Endometrial microvascular endothelial cells (primary cell): ENCODE results near the gene C2orf76. TPM values are rescaled to one million over a fixed set of nuclear protein-coding genes. Genes with fewer than 3 reads are reported as not detected.

Experiments
- in situ Hi-C: cut with HindIII; loops from 2 replicates; pipeline ENCODE4 v1.10.0; 2017; ENCODE audit warnings: low sequenced_read_pairs, low pct_unique_long_range_greater_than_20kb; ENCODE audit errors: inconsistent ontology term
- total RNA-seq: library from RNA; depleted of rRNA; stranded (reverse); fragments of >200 nt; gene quantifications from one replicate; pipeline ENCODE4 v1.2.3, GENCODE V29; 2015; ENCODE audit errors: inconsistent ontology term

The C2orf76 gene
- total RNA-seq, 1 donor from 2014 or later = 11.4 TPM

- in situ Hi-C loops = no loop called here
These were observed 110.7 kb downstream of the C2orf76 start for GRCh38 chr2:119255760-119256581.

GRCh38 chr2:119254601-119255080 lies 112.0 kb downstream of the C2orf76 start:
- in situ Hi-C loops = no loop called here

- in situ Hi-C loops = no loop called here
These were observed 112.7 kb downstream of the C2orf76 start for GRCh38 chr2:119253760-119254600.

- in situ Hi-C loops = no loop called here
These were observed 113.4 kb downstream of the C2orf76 start for GRCh38 chr2:119253114-119253702.

Other genes starting within 250 kb of the C2orf76 start
- gene C1QL2, start 208.1 kb downstream of the C2orf76 start, total RNA-seq = not detected
- 20.3 TPM for gene STEAP3, start 143.0 kb downstream of the C2orf76 start, total RNA-seq
- 102 TPM for gene DBI, start 143 bp upstream of the C2orf76 start, total RNA-seq
- 0.74 TPM for gene TMEM37, start 65.0 kb upstream of the C2orf76 start, total RNA-seq
- gene SCTR, start 157.6 kb upstream of the C2orf76 start, total RNA-seq = not detected
- gene CFAP221, start 177.6 kb upstream of the C2orf76 start, total RNA-seq = not detected